CD4-positive, alpha-beta T cell treated with Interleukin-15 for 1 hour (primary cell): ENCODE data around the gene OTX2.

Source experiments
- DNase-seq: peaks from one replicate; pipeline ENCODE4 v3.0.0-alpha.2; 2020

The OTX2 gene

DNA sequence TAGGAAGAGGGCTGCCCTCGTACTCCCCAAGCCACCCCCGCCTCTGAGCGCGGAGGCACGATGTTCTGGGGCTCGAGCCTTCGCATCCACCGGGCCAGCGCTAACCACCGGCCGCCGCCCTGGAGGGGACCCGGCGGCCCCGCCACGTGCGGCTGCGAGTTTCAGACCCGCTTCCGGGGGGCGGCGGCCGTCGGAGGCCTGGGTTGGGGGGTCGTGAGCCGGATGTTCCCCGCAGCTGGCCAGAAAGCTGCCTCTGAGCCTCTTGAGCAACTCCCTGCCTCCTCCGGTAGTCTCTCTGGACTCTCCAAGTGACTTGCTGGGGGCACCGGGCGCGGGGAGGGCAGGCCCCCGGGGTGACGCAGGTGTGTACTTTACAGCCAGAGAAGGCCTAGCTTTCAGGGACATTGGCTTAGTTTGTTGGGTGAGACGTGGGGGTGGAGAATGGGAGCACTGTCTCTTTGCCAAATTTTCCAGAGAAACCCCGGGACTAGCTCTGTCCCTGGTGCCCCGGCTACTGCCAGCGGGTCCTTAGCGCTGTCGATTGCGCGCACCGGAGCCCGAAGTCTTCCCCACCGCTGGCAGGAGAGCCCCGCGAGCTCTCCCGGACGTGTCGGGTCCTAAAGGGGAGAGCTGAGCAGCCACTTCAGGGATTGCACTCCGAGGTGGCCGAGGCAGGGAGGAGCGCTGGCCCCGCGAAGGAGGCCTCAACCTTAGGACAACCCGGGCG, 15.6 kb downstream of the OTX2 start:
- no peak for DNase-seq

DNA sequence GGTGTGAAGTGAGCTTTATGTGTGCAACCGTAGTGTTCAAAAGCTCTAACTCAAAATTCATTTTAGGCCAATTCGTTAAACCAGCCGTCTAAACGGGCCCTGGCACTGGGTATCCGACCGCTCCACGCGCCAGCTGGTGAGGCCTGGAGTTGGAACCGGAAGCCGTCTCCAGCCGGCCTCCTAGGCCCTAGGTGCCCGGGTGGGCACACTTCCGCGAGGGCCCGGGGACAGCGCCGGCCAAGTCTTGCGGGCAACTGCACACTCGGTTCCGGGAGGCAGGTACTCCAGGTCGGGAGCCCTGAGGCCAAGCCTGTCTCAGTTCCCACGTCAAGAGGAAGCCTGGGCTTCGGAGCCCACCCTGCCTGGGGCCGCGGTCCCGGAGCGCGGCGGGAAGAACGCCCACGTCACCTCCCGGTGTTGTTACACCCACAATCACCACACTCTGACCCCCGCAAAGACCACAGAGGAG, 16.2 kb downstream of the OTX2 start:
- DNase-seq = no peak

GRCh38 chr14:56789955-56790354, 20.3 kb downstream of the OTX2 start:
- DNase-seq = no peak

- no peak for DNase-seq
Observed at GRCh38 chr14:56787530-56787929, 22.7 kb downstream of the OTX2 start.

DNA sequence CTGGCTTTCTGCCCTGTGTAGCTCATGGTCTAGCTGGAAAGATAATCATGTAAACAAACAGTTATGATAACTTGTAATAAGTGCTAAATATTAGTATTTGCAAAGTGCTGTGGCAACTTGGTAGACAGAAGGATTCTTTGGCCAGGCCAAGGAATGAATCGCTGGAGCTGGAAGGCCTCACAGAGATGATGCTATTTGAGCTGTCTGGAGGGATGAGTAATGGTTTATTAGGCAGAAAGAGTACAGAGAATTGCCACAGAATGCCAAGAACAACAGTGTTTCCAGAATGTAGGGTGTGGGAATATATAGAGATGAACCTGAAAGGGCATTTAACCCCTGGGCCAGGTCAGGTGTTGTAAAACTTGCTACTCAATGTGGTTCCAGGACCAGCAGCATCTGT, 27.6 kb downstream of the OTX2 start:
- DNase-seq = no peak

- no peak for DNase-seq
Observed at GRCh38 chr14:56774503-56774902, 35.8 kb downstream of the OTX2 start.

- DNase-seq = no peak
Observed at GRCh38 chr14:56770512-56770911, 39.8 kb downstream of the OTX2 start.

DNA sequence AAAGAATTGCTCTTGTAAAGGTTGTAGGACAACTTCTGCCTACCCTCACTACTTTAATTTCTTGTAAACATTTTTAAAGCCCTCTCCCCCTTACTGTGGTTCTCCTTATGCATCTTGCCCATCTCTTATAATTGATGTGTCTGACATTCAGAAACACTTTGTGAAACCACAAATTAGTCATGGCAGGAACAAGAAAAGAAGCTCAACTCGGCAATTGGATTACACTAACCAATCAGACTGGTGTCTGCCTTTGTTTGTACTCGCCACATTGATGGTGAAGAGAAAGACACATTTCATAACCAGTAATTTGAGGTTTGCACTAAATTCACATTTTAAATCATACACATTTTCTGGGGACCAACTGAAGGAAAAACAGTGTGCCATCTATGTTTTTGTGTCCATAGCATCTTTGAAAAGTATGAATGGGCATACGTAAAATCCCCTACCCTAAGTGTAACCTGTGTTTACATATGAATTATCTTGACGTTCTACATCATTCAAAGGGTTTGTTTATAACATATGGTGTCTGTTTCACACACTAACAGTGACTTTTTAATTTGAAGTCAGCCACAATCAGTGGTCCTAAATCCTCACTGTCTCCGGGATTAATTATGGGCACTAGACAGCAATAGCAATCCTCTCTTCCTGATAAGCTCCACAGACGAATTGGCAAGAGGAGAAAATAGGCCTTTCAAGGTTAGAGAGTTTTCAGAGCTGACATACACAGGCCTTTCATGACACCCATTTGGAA, 49.9 kb downstream of the OTX2 start:
- DNase-seq = no peak

DNA sequence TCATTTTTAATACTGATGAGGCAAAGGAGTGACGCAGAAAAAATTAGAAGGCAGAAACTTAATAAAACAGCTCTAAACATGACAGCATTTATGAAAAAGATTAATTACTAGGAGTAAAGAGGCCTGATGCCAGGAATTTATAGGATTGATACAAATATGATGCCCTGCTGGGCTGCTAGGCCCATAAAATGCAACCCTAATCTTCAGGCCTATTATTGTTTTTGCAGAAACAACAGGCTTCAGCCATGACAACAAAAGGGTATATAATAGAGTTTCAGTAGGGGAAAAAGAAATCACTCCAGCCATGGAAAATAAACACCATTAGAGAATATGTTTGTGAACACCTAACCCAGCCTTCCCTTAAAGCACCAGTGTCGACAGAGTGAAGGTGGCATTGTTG, 50.6 kb downstream of the OTX2 start:
- DNase-seq = no peak

DNA sequence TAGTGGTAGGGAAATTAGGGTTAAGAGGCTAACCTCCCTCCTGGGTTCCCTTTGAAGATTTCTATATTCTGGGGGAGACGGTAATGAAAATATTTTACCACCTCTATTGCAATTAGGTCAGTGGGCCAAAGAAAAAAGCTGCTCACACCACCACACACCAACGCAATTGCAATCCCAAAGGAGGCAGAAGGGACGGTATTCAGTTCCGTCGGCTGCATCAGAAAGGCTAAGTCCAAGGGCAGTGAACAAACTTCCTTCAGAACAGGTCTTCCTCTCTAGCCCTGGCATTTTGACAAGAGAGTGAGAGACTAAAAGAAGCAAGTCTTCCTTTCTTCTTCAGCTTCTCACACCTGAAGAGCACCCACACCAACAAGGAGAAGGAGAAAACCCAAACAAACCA, 51.2 kb downstream of the OTX2 start:
- no peak for DNase-seq

DNA sequence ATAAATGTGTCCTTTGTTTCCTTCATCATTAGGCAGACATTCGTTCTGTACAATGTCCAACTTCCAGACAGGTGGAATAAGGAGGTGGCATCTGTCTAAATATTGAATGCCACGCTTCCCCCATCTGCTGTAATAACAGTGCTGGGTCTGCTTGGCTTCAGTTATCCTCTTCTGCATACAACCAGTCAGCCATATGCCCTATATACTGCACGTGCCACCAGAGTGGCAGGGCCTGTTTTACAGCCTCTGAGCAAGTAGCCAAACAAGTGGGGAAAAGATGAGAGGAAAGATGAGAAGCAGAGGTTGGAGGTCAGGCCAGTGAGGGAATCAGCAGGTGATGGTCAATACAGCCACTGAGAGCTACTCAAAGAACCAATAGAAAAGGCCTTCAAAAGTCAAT, 55.4 kb downstream of the OTX2 start:
- DNase-seq = no peak

DNA sequence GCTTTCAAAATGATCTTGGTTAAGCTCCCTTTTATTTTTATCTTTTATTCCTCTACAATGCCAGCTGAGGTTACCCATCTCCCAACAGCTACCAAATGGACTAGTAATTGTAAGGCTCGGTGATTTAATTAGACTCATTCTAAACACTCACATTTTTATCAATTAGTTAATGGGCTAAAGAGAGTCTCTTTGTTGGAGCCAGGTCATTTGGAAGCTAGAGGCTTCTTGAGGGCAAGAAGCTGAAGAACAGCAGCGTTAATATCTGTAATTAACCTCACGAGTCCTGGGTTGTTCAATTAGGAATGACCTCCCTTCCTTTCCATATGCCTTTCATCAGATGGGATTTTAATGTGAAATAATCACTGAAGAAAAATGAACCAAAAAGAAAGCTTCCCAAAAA, 56.9 kb downstream of the OTX2 start:
- DNase-seq = no peak

DNA sequence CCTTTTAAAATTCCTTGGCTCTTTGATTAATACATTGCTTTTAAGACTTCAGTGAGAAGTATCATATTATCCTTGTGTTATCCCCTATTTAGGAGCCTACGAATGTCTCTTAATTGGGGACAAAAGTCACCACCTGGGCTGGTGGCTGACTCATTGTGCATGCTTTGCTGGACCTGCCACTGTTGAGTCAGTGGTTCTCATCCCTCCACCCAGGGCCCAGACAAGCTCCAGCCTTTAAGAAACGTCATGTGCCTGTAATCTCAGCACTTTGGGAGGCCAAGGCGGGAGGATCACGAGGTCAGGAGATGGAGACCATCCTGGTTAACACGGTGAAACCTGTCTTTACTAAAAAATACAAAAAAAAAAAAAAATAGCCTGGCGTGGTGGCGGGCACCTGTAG, 57.9 kb downstream of the OTX2 start:
- DNase-seq = no peak

- DNase-seq = no peak
Observed at GRCh38 chr14:56751471-56751870, 58.8 kb downstream of the OTX2 start.
